IPS-11a (cell line): ENCODE results near the gene POLD4.

Source experiments
- H3K4me3 ChIP-seq: one replicate; pipeline ENCODE4 v1.5.1; 2013; ENCODE audit warnings: low read depth, low read length, control low read depth

The POLD4 gene

DNA sequence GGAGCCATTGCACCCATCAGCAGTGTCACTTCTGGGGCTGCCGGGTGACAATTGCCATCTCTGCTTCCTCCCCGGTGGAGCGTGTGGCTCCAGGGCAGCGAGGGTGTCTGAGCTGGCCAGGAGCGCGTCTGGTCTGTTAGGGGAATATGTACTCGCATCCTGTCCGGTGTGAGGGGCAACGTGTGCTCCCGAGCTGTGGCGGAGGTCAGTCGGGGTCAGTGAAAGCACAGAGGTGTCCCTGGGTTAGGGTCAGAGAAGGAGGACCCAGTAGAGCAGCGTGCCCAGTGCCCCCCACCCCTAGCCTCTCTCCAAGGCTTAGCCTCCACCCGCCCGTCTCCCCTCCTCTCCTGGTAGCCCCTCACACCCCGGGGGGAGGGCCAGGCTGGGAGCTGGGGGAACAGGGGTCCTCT lies 18.6 kb upstream of the POLD4 start:
- peak overlapping the region; percentile 24 for H3K4me3 ChIP-seq

DNA sequence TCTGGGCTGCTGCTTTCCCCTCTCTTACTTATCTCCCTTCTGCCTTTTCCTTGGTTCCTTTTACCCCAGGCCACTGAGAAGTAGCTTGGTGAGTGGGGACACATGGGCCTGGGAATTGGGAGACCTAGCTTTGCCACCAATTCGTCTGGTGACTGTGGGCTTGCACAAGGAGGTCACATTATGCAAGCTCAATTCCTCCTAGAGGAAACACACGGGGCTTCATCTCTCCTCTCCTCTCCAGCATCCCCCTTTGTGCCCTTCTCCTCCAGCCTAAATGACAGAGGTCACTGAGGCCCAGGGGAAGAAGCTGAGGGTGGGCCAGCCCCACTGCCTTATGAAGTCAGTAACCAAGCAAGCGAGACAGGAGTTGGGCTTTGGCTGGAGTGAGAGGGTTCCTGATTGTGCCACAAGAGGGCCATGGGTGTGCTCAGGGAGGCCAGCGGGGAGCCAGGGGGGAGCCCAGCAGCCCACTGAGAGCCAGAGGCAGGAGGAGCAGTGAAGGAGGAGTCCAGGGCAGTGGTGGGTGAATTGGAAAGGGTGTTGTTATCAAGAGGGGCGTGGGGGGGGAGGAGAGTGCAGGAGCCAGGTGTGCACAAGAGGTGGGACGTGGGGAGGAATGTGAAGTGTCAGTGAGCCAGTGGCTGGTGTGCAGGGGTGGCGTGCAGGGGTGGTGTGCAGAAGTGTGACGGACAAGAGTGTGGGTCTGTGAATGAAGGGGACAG lies 18.0 kb upstream of the POLD4 start:
- H3K4me3 ChIP-seq = no peak overlapping the region

DNA sequence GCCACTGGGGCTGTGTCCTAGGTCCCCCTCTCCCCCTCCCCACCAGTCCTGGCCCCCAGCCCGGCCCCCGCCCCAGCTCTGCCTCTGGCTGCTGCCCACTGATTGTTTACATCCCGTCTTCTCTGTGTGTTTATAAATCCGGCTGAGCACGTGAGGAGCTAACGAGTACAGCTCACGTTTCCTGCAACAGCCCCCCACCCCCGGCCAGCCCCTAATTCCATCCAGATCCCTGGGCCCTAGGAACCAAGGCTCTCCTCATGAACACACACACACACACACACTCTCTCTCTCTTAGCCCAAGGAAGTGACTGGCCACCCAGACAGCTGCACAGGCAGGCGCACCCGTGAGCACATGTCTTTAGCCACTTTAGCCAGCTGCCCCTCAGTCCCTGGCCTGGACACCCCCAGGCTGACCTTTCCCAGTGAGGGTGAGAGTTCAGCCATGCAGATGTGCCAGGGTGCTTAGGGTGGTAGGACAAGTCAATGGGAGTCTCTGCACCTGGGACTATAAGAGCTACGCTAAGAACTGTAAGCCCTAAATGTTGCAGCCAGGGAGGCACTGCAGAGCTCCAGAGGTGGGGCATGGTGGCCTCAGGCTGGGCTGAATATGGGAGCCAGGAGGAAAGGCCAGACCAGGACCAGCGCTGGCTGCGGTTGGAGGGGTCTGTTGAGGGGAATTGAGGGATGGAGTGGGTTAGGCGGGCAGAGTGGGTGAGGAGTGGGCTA lies 17.2 kb upstream of the POLD4 start:
- H3K4me3 ChIP-seq = no peak overlapping the region

DNA sequence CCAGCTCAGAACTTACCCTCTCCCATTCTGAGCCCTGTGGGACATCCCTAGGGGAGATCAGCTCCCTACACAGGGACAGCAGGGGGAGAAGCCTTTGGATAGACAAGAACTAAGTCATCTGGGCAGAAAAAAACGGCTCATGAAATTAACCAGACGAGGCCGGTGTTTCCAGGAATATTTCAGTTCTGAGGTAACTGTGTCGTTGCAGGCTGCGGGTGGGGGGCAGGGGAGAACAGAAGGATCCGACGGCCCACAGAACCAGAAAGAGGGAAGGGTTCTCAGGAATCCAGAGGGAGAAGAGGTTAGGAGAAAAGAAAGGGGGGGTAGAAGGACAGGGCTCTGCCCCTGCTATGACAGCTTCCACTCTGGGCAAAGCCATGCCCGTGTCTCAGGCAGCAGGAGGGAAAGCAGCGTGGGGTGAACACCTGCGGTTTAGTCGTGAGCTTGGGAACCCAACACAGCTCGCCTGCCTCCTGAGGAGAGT lies 16.5 kb upstream of the POLD4 start:
- H3K4me3 ChIP-seq = no peak overlapping the region

DNA sequence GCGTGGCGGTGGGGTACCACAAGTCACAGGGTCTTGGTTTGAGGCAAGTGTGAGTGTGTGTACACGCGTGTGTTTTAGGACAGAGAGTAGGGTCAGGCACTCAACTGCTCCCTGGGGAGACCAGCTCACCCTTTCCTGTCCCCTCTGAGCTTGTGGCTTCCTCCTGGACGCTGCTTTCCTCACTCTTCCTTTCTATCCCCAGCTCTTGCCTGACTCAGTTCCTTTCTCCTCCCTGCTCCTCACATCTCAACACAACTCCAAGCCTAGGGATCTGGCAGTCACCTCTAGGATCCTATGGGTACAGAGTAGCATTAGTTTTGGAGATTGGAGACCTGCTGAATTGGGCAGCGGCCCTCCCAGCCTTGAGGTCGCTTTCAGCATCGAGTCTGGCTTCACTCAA lies 15.9 kb upstream of the POLD4 start:
- no peak overlapping the region for H3K4me3 ChIP-seq

DNA sequence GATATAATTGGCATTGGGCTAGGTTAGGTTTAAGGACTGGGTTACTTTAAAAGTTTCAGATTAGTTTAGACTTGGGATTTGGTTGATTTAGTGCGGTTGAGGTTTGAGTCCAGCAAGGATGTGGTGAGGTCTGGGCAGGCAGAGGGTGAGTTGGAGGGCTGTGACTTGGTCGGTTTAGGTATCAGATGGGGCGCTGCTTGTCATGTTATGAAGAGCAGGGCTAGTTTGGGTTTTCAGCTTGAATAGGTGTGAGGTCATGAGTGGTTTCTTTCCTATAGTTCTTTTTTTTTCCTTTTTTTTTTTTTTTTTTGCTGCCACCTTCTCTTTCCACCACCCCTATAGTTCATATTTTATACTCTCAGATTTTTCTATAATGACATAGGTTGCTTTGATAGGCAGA lies 15.3 kb upstream of the POLD4 start:
- no peak overlapping the region for H3K4me3 ChIP-seq

DNA sequence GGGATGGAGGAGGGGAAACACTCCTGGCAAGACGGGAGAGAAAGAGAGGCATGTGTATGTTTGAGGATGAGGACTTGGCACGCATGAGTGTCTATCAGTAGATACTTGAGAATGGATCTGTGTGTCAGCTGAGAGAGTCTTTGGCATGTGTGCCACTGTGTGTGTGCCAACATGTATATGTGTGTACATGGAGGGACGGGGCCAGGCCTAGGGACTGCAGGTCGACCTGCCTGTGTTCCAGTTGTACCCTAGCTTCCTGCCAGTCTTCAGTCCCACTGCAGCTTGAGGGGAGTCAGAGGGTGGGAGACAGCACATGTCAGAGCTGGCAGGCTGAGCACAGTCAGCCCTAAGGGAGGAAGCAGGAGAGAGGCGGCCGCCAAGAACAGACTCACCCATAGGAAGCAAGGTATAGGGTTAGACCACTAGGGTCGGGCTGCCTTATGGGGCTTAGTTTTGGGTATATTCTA lies 14.4 kb upstream of the POLD4 start:
- no peak overlapping the region for H3K4me3 ChIP-seq

DNA sequence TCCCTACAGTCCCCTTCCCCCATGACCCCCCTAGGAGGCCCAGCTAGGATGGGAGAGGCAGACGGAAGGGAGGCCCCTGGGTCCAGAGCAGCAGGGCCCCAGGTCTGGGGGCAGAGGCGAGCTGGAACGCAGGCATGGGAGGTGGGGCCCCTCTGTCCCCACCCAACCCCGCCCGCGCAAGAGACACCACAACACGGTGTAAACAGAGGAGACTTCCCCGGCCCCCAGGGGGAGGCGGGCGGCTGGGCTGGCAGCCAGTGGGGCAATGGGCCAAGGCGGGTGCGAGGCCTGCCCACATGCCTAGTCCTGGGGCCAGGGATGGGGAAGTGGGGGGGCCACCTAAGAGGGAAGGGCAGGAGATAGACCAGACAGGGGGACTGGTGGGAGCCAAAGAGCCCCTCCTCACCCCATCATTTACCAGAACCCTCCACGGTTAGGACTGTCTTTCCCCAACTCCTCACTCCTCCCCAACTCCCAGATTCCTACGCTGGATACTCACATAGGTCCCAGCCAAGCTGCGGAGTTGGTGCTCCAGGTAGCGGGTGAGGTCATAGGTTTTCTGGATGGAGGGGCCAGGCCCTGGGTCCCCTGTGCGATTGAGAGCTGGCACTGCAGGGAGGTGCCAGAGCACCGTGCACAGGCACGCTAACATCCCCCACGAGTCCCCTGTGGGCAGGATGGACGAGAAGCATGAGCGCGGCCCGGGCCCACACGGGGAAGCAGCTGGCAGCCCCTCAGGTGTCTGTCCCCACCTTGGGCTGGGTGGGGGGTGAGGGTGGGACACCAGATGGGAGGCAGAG lies 13.8 kb upstream of the POLD4 start:
- H3K4me3 ChIP-seq = no peak overlapping the region

DNA sequence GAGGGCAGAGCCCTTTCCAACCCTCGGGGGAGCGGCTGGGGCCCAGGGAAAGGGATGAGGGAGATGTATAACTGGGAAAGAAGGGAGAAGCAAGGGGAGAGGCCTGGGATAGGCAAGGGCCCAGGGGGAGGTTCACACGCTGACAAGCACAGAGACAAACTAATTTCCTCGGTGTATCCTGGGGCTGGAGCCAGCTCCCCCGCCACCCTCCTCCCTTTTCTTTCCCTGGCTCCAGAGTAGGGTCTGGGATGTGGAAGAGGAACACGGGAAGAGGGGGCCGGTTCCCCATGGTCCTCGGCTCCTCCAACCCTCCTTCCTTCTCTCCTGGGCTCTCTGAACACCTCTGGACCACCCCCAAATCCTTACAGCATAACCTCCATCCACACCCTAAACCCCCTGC lies 13.2 kb upstream of the POLD4 start:
- no peak overlapping the region for H3K4me3 ChIP-seq

DNA sequence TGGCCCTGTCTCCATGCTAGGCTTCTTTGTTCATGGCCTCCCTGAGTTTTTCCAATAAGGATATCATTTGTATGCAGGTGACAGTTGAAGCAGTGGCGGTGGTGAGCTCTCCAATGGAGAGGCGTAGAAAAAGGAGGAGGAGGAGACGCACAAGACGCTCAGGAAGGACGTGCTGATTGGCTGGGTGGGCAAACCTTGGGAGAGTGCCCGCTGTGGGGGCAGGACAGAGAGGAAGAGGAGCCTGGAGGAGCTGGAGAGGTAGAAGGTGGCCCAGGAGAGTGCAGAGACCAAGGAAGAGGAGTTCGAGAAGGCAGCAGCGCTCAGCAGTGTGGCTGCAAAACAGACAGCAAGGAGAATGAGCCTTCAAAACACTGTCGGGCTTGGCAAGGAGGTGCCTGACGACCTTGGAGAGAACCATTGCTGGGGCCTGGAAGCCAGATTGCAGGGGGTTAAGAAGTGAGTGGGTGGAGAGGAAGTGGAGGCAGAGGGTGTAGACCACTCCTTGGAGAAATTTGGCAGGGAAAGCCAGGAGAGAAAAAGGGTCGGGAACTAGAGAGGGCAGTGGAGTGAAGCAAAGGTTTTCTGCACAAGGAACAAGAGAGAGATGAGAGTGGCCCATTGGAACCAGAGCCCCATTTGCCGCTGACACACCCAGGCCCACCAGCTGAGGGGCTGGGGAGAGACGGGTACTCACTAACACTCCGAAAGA lies 12.5 kb upstream of the POLD4 start:
- no peak overlapping the region for H3K4me3 ChIP-seq

DNA sequence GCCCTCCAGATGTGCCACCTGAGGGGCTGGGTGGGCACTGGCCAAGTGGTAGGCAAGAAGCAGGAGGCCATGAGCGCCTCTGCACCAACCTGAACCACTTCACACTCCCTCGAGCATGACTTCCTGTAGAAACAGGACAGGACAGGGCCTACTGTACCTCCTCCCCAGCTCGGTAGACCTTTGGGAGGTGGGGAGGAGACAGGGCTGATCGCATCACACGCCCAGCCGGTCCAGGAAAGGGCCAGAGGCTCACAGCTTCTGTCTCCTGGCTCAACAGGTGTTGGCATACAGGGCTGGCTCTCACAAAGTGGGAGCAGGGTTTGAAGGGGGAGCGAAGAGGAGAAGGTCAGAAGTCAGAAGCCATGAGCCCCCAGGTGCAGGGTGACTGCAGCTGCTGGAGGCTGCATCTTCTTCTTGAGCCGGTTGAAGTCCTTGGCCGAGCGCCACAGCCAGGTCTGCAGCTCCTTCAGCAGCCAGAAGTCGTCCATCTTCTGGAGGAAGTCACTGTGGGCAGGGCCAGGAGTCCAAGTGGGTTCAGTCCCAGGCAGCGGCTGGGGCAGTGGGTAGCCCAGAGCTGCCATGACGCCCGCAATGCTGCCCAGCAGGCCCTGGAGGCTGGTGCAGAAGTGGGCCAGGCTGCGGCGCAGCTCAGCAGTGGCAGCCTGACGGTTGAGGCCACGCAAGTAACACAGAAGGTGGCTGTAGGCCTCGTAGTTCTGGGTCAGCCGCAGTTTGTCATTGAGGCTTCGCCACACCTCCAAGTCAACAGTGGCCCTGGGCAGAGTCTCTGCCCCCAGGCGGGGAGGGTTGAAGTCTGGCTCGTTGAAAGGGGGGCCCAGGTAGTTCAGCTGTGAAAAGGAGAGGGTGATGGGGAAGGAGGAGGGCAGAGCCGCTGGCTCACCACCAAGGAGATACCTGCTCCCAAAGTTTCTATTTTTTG lies 11.7 kb upstream of the POLD4 start:
- H3K4me3 ChIP-seq = no peak overlapping the region

DNA sequence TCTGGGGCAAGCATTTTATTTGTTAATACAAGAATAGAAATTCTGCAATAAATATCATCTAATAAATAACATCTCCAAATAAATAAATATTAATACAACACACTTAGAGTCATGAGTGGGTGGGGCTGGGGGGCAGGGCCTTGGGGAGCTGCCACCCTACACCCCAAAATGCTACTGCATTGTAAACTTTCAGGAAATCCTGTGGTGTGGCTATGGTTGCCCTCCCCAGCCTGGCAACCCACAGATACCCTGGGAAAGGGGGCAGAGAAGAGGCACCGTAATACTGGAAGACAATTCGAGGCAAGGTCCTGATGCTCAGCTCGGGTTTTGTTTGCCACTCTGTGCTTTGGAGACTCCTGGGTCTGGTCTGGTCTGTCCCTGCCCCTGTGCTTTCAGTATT lies 10.8 kb upstream of the POLD4 start:
- no peak overlapping the region for H3K4me3 ChIP-seq

DNA sequence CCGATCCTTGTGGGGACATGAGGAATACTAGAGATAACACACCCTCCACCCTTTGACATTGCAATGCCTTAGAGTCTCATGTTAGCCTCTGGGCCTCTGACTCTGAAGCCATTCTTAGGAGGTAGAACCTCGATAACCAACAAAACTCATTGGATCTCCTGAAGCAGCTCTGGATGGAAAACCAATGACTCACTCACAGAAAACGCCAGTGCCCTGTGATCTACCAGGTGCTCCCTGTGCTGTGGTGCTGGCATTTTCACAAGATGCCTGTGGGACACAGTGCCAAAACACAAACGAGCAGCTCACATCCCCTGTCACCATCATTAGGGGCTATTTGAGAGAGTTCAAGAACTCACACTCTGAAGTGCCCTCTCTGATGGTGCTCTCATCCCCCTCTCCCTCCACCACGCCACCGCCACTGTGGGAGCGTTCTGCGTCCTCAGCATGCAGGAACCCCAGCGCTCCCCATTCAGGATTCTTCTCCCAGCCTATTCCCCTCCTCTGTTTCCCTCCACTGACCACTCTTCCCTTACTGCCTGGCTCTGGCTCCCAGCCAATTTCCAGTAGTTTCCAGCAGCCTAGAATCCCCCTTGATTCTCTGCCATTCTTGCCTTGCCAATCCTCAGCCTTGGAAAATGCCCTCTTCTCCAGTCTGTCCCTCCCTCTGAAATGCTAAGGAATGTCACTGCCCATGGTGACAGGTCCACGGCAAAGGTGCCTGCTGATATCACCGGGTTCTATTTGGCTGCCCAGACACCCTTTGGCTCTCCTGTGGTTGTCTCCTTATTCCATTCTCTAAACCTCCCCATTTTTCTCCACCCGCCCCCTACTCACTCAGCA lies 4.7 kb upstream of the POLD4 start:
- H3K4me3 ChIP-seq = no peak overlapping the region

DNA sequence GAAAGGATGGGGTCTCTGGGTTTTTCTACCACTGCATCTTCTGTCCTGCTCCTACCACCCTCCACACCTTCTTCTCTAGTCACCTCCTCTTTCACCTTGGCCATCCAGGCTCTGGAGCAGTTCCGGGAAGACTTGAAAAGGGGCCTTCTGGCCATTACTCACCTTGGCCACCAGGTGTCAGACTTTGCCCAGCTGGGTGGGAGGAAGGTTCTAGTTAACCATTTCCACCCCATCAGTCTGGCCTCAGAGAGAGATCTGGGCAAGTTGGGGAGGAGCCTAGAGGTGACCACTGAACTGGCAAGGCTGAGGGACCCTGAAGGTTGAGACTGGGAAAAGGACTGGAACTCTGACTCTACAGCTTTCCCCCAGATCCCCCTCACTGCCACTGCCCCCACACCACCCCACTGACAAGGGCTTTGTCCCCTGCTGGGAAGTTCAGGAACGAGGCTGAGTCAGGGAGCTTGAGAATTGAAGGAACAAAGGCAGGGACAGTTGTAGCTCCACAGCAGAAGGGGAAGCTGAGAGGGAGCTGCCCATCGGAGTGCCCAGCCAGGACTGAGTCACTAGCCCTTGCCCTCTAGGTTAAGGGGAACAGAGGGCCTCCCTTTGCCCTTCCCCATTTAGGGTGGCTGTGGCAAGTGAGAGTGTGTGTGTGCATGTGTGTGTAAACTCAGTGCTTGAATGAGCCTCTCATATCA lies 3.7 kb upstream of the POLD4 start:
- no peak overlapping the region for H3K4me3 ChIP-seq

DNA sequence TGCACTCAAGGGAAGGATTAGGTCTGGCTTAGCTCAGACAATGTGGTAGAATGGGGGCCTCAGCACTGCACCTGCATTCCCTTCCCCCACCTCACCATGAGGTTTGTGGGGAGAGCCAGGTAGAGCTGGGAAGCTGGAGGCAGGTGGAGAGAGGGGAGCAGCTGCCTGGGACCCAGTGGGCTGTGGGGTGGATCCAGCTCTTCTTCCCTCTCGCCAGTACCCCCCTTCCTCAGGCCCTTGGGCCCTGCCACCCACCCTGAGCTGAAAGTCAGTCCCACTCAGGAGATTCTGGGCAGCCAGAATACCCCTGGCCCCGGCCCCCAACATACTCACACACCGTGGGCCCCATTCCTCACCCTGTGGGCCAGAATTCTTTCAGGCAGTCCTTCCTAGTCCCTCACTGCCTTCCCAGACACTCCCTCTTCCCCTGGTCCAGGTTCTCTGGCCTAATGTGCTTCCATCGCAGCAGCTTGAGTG lies 3.1 kb upstream of the POLD4 start:
- no peak overlapping the region for H3K4me3 ChIP-seq

DNA sequence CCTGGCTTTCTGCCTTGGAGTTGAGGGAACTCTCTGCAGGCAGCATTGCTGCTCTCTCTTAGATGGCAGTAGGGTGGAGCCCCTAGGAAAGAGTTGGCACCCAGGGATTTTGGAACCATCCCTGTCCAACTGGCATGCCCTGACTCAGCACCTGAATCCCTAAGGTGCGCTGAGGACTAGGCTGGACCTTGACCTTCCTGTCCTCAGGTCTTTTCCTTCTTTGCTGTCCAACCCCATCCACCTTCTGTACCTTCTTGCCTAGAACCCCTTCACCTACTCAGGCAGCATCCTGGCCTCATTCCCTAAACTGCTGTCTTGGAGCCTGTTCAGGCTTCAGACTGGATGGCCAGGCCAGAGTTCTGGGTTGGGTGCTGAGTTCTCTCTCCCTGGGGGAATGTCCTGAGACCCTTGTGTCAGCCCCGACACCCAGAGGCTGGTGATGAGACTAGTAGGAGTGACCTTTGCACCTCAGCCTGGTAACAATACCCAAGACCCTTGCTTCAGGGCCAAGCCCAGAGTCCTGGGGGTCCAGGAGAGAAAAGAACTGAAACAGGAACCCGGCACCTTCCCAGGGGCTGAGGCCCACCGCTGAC lies 2.5 kb upstream of the POLD4 start:
- no peak overlapping the region for H3K4me3 ChIP-seq

DNA sequence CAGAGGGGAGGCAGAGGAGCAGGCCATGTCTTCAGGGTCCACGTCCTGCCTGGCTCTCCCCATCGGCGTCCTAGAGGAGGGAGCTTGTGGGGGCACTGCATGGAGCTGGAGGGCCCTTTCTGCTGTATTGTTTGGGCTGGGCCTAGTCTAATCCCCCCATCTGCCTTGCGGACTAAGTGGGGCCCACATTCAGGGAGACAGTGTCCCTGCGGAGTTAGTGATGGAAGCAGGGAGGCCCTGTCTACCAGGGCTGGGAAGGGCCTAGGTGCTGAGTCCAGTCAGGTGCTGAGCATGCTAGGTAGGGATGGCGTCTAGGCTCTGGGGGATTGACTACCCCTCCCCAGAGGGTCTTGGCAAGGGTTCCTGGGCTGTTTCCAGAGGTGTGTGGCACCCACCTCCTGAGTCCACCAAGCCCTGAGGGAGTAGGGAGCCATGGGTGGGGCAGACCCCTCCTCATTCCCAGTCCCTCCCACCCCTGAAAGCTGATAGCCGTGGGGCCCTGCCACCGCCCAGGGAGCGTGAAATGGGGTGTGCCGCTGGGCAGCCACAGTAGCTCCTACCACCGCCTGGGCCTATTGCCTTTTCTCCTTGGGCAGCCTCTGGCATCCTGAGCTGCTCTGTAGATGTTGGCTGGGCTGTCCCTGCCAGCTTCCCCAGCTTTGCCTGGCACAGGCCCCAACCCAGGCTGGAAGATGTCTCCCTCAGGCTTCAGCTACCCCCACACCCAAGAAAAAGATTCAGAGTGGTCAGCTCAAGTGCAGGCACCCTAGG lies 1.9 kb upstream of the POLD4 start:
- H3K4me3 ChIP-seq = no peak overlapping the region
